Skin of body (tissue), 2 donors: ENCODE measurements around the gene LRFN4. TPM values are rescaled to one million over a fixed set of nuclear protein-coding genes. Genes with fewer than 3 reads are reported as not detected.
A peak's percentile ranks its signal among the peaks of the same experiment; 100 is the strongest.
"Not testable (repeated sequence)": the region's sequence is repeated elsewhere in the genome, so short reads cannot be mapped to it uniquely, and the experiment has no call there.

Experiments
- DNase-seq: peaks from one replicate; lab custom pipeline; 2025; lab: John Stamatoyannopoulos, UW
- total RNA-seq: library from RNA; depleted of rRNA; stranded (reverse); fragments of >200 nt; gene quantifications from one replicate; pipeline ENCODE4 v1.2.3, GENCODE V29; 2014

The LRFN4 gene
- 5.5 TPM for total RNA-seq

GRCh38 chr11:66856496-66857233 is at the start of gene LRFN4:
Gene LRFN4, plus strand, starts transcription at chr11:66857064. Its CDS starts 681 bp downstream, at chr11:66857745.
- DNase-seq = no peak

- no peak for DNase-seq
These were observed 47.3 kb upstream of the LRFN4 start for GRCh38 chr11:66809592-66809991.

GRCh38 chr11:66810576-66811185 is 46.2 kb upstream of the LRFN4 start:
- DNase-seq = no peak

GRCh38 chr11:66814678-66815077 is 42.2 kb upstream of the LRFN4 start:
- DNase-seq = no peak

GRCh38 chr11:66815646-66816045 is 41.2 kb upstream of the LRFN4 start:
- DNase-seq = no peak

- DNase-seq = no peak
These were observed 38.5 kb upstream of the LRFN4 start for GRCh38 chr11:66818231-66818955.

GRCh38 chr11:66820381-66820780 is 36.5 kb upstream of the LRFN4 start:
- DNase-seq = no peak

- DNase-seq = no peak
These were observed 36.0 kb upstream of the LRFN4 start for GRCh38 chr11:66820901-66821300.

- DNase-seq = no peak
These were observed 33.2 kb upstream of the LRFN4 start for GRCh38 chr11:66823700-66824099.

GRCh38 chr11:66824573-66824972 is 32.3 kb upstream of the LRFN4 start:
- DNase-seq = not testable (repeated sequence)

GRCh38 chr11:66834539-66834845 is 22.4 kb upstream of the LRFN4 start:
- DNase-seq = no peak

GRCh38 chr11:66834943-66835342 is 21.9 kb upstream of the LRFN4 start:
- DNase-seq = no peak

- no peak for DNase-seq
These were observed 21.0 kb upstream of the LRFN4 start for GRCh38 chr11:66835768-66836405.

GRCh38 chr11:66840317-66841091 is 16.4 kb upstream of the LRFN4 start:
- DNase-seq = no peak

GRCh38 chr11:66841861-66842260 is 15.0 kb upstream of the LRFN4 start:
- no peak for DNase-seq

GRCh38 chr11:66842501-66842895 is 14.4 kb upstream of the LRFN4 start:
- DNase-seq = no peak

- DNase-seq = peak; percentile 79
These were observed 13.7 kb upstream of the LRFN4 start, which contains the start of gene RCE1 for GRCh38 chr11:66842896-66843775. Gene RCE1, plus strand, starts transcription at chr11:66843441. Its CDS starts 15 bp downstream, at chr11:66843456.

GRCh38 chr11:66843776-66844495 is 12.9 kb upstream of the LRFN4 start:
- DNase-seq = no peak

- no peak for DNase-seq
These were observed 12.2 kb upstream of the LRFN4 start for GRCh38 chr11:66844496-66845142.
